Mesenchymal stem cell (in vitro differentiated cells and primary cell): ENCODE results near the gene PCSK7. TPM values are rescaled to one million over a fixed set of nuclear protein-coding genes. Genes with fewer than 3 reads are reported as not detected.

Experiments used
- DNase-seq: peaks from one replicate; pipeline ENCODE4 v3.0.0-alpha.2; 2013
- H2AFZ ChIP-seq: one replicate; pipeline ENCODE4 v1.6.1; 2013; ENCODE audit warnings: low read depth, mild to moderate bottlenecking, control low read depth, inconsistent platforms, low read length, moderate library complexity
- H2AK5ac ChIP-seq: 2 replicates; pipeline ENCODE4 v1.6.1; 2013; ENCODE audit warnings: low read length, moderate library complexity, mild to moderate bottlenecking, inconsistent platforms; ENCODE audit not compliant: severe bottlenecking
- H2BK120ac ChIP-seq: one replicate; pipeline ENCODE4 v1.6.1; 2013; ENCODE audit warnings: low read depth, mild to moderate bottlenecking, inconsistent platforms, low read length, moderate library complexity
- H2BK12ac ChIP-seq, 2 experiments: one replicate each; pipeline ENCODE4 v1.6.1; 2013; ENCODE audit warnings: inconsistent platforms in 2 of 2, low read length in 2 of 2, mild to moderate bottlenecking in 2 of 2, moderate library complexity in 2 of 2, control low read depth in 1 of 2
- H2BK15ac ChIP-seq: one replicate; pipeline ENCODE4 v1.6.1; 2013; ENCODE audit warnings: mild to moderate bottlenecking, low read depth, inconsistent platforms; ENCODE audit not compliant: poor library complexity, severe bottlenecking
- H2BK5ac ChIP-seq: 2 replicates; pipeline ENCODE4 v1.6.1; 2013; ENCODE audit warnings: low read depth, mild to moderate bottlenecking, low read length, control low read depth, inconsistent platforms; ENCODE audit not compliant: poor library complexity, severe bottlenecking
- H3K14ac ChIP-seq, 2 experiments: one replicate each; pipeline ENCODE4 v1.6.1; 2013; ENCODE audit warnings: inconsistent platforms in 2 of 2, low read length in 2 of 2, control low read depth in 1 of 2, mild to moderate bottlenecking in 1 of 2, moderate library complexity in 1 of 2
- H3K18ac ChIP-seq, 2 experiments: one replicate each; pipeline ENCODE4 v1.6.1; 2013; ENCODE audit warnings: inconsistent platforms in 2 of 2, low read length in 2 of 2, control low read depth in 1 of 2, low read depth in 1 of 2, mild to moderate bottlenecking in 1 of 2
- H3K23ac ChIP-seq, 2 experiments: one replicate each; pipeline ENCODE4 v1.6.1; 2013; ENCODE audit warnings: inconsistent platforms in 2 of 2, low read length in 2 of 2, mild to moderate bottlenecking in 2 of 2, moderate library complexity in 2 of 2, control low read depth in 1 of 2
- H3K27ac ChIP-seq: 2 replicates; pipeline ENCODE4 v1.5.1; 2013; ENCODE audit warnings: mild to moderate bottlenecking, moderate library complexity, low read length, control low read depth, inconsistent platforms; ENCODE audit not compliant: poor library complexity, severe bottlenecking
- H3K27me3 ChIP-seq, 2 experiments: 2 replicates each; pipeline versions ENCODE4 v1.6.1 to v1.7.0; 2013; ENCODE audit warnings: low read length in 2 of 2, mild to moderate bottlenecking in 2 of 2, moderate library complexity in 2 of 2, control low read depth in 1 of 2, inconsistent platforms in 1 of 2; ENCODE audit not compliant: control insufficient read depth in 1 of 2, insufficient read depth in 1 of 2
- H3K36me3 ChIP-seq, 2 experiments: 2 replicates each; pipeline versions ENCODE4 v1.6.1 to v1.7.0; 2013; ENCODE audit warnings: low read length in 2 of 2, control low read depth in 1 of 2, inconsistent platforms in 1 of 2, low read depth in 1 of 2, mild to moderate bottlenecking in 1 of 2; ENCODE audit not compliant: insufficient read depth in 2 of 2, control insufficient read depth in 1 of 2
- H3K4ac ChIP-seq, 2 experiments: one replicate each; pipeline ENCODE4 v1.6.1; 2013; ENCODE audit warnings: inconsistent platforms in 2 of 2, low read length in 2 of 2, mild to moderate bottlenecking in 2 of 2, moderate library complexity in 2 of 2, control low read depth in 1 of 2, low read depth in 1 of 2
- H3K4me1 ChIP-seq: 2 replicates; pipeline ENCODE4 v1.6.1; 2013; ENCODE audit warnings: low read depth, low read length, control low read depth; ENCODE audit not compliant: control insufficient read depth, insufficient read depth
- H3K4me2 ChIP-seq: 2 replicates; pipeline ENCODE4 v1.6.1; 2013; ENCODE audit warnings: low read length, mild to moderate bottlenecking, inconsistent platforms; ENCODE audit not compliant: poor library complexity, severe bottlenecking
- H3K4me3 ChIP-seq, 2 experiments: 2 replicates each; pipeline versions ENCODE4 v1.5.1 to v1.7.0; 2013; ENCODE audit warnings: low read length in 2 of 2, mild to moderate bottlenecking in 2 of 2, control low read depth in 1 of 2, low read depth in 1 of 2; ENCODE audit not compliant: insufficient read depth in 1 of 2
- H3K79me1 ChIP-seq: replicated peaks from 2 replicates; pipeline ENCODE4 v1.6.1; 2013; ENCODE audit warnings: mild to moderate bottlenecking, control low read depth, low read length, inconsistent platforms; ENCODE audit not compliant: poor library complexity, severe bottlenecking
- H3K9ac ChIP-seq: 2 replicates; pipeline ENCODE4 v1.7.0; 2013; ENCODE audit warnings: mild to moderate bottlenecking, low read length, moderate library complexity
- H3K9me3 ChIP-seq: 2 replicates; pipeline ENCODE4 v1.7.0; 2013; ENCODE audit warnings: mild to moderate bottlenecking, low read length; ENCODE audit not compliant: control insufficient read depth
- H4K8ac ChIP-seq: one replicate; pipeline ENCODE4 v1.6.1; 2013; ENCODE audit warnings: inconsistent platforms, mild to moderate bottlenecking, low read length, moderate library complexity
- H4K91ac ChIP-seq: one replicate; pipeline ENCODE4 v1.6.1; 2013; ENCODE audit warnings: mild to moderate bottlenecking, low read length, inconsistent platforms
- WGBS: methylation state at CpG from one replicate; pipeline ENCODE4 v1.1.7; 2013; ENCODE audit warnings: mixed read lengths; 5-methylcytosine and 5-hydroxymethylcytosine counted together
- small RNA-seq: library from polyadenylated mRNA; stranded (forward); fragments of <200 nt; extraction: miRNeasy Mini kit (QIAGEN cat#:217004); gene quantifications from one replicate; pipeline ENCODE3, GENCODE V24; 2013; ENCODE audit warnings: low read depth

The PCSK7 gene

DNA sequence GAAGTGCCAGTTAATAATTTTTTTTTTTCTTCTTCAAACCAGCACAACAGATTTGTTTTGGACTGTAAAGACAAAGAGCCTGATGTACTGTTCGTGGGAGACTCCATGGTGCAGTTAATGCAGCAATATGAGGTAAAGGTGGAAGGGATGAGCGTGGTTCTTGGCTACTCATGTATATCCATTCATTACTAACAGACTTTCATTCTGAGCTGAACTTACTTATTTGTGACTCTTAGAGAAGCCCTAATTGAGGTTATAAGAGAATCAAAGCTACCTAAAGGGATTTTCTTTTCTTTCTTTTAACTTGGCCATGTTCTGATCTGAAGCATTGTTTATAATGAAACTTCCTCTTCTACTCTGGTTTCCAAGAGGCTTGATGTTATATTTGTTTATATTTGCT, 72.0 kb downstream of the PCSK7 start:
- Histone ChIP-seq H3K9ac (no peak overlapping the region), H2BK5ac (no peak overlapping the region), H3K4ac (no peak overlapping the region), H3K79me1 (peaks cover 8% of the 10 kb centered on the region), H3K27ac (no peak overlapping the region), H3K9me3 (no peaks in the 10 kb centered on the region), H2BK120ac (no peak overlapping the region), H3K23ac (no peak overlapping the region), H2AK5ac (no peak overlapping the region), H3K14ac (no peak overlapping the region), H4K91ac (no peak overlapping the region), H3K4me1 (peaks cover 4% of the 10 kb centered on the region), H2AFZ (no peak overlapping the region), H2BK15ac (no peak overlapping the region), H3K27me3 (no peaks in the 10 kb centered on the region), H3K18ac (no peak overlapping the region), H3K4me2 (no peak overlapping the region), H3K4me3 (no peak overlapping the region), H4K8ac (no peak overlapping the region), H2BK12ac (no peak overlapping the region), H3K36me3 (peaks cover 41 to 79% of the 10 kb centered on the region in 2 experiments)
- no peak for DNase-seq
- WGBS = no CpG with 5 or more reads among the region's 2 CpGs

DNA sequence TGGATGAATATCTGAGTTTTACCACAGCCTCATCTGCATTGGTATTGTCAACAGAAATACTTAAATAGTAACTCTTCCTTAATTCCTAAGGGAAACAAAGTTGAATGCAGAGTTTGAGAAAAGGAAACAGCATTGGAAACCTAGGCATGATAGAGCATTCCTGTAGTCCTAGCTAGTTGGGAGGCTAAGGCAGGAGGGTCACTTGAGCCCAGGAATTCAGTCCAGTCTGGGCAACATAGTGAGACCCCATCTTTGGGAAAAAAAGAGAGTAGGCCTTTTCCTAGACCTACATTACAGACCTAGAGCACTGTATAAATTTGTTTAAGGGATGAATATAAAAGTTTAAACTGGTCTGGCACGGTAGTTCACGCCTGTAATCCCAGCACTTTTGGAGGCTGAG, 74.4 kb downstream of the PCSK7 start:
- no peak overlapping the region for H4K91ac ChIP-seq
- no peak overlapping the region for H3K23ac ChIP-seq
- no peak overlapping the region for H2BK120ac ChIP-seq
- no peak overlapping the region for H3K18ac ChIP-seq
- DNase-seq = no peak
- H2BK15ac ChIP-seq = no peak overlapping the region
- no peak overlapping the region for H3K4ac ChIP-seq
- H2BK5ac ChIP-seq = no peak overlapping the region
- peaks cover 4% of the 10 kb centered on the region for H3K4me1 ChIP-seq
- no peak overlapping the region for H2AFZ ChIP-seq
- WGBS = no CpG with 5 or more reads among the region's 2 CpGs
- H2BK12ac ChIP-seq = no peak overlapping the region
- H3K36me3 ChIP-seq = peaks cover 39 to 76% of the 10 kb centered on the region in 2 experiments
- no peak overlapping the region for H4K8ac ChIP-seq
- no peak overlapping the region for H2AK5ac ChIP-seq
- H3K9ac ChIP-seq = no peak overlapping the region
- H3K79me1 ChIP-seq = peaks cover under 1% of the 10 kb centered on the region
- H3K27me3 ChIP-seq = no peaks in the 10 kb centered on the region
- no peak overlapping the region for H3K27ac ChIP-seq
- no peaks in the 10 kb centered on the region for H3K9me3 ChIP-seq
- H3K4me2 ChIP-seq = no peak overlapping the region
- H3K4me3 ChIP-seq = no peak overlapping the region
- no peak overlapping the region for H3K14ac ChIP-seq

DNA sequence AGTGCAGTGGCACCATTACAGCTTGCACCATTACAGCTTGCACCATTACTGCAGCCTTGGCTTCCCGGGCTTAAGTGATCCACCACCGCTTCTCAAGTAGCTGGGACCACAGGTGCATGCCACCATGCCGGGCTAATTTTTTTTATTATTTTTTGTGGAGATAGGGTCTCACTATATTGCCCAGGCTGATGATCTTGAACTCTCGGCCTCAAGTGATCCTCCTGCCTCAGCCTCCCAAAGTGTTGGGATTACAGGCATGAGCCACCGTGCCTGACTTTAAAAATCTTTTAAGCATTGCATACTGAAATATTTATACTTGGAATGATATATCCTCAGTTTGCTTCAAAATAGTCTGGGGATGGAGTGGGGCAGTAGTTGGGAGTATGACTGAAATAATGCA, 77.4 kb downstream of the PCSK7 start:
- Histone ChIP-seq H2BK120ac (no peak overlapping the region), H3K18ac (no peak overlapping the region)
- WGBS = 100% methylated on average over 4 of the region's 5 CpGs

More for the DNA sequence above, 77.4 kb downstream of the PCSK7 start:
- no peak overlapping the region for H3K4ac ChIP-seq
- no peaks in the 10 kb centered on the region for H3K9me3 ChIP-seq
- H4K8ac ChIP-seq = no peak overlapping the region
- H3K36me3 ChIP-seq = peaks cover 24 to 56% of the 10 kb centered on the region in 2 experiments
- H3K27ac ChIP-seq = no peak overlapping the region
- H2BK12ac ChIP-seq = no peak overlapping the region
- no peak overlapping the region for H2AFZ ChIP-seq
- H2AK5ac ChIP-seq = no peak overlapping the region
- no peak overlapping the region for H2BK15ac ChIP-seq
- H3K9ac ChIP-seq = no peak overlapping the region
- no peak overlapping the region for H3K23ac ChIP-seq
- no peak overlapping the region for H4K91ac ChIP-seq
- DNase-seq = no peak
- H3K4me1 ChIP-seq = peaks cover 2% of the 10 kb centered on the region
- no peak overlapping the region for H3K4me3 ChIP-seq
- no peaks in the 10 kb centered on the region for H3K27me3 ChIP-seq
- H2BK5ac ChIP-seq = no peak overlapping the region
- no peak overlapping the region for H3K4me2 ChIP-seq
- H3K14ac ChIP-seq = no peak overlapping the region
- H3K79me1 ChIP-seq = no peaks in the 10 kb centered on the region

Small RNAs within 50 kb of the gene (small RNA-seq; reads per million reads assigned to genes)
- gene RF00564 = not detected
